ENCODE measurements around the gene RAB1B.

- no peak for TF ChIP-seq CTCF (IDR thresholded peaks at IDR 0.05)
- TF ChIP-seq EZH2 (IDR thresholded peaks at IDR 0.05; ENCODE audit: borderline replicate concordance, insufficient read depth, low read depth, low read length, poor library complexity, severe bottlenecking), result no peak
Observed at GRCh38 chr11:66268244-66268951, at the start of gene RAB1B.

All from B cell (primary cell).